Renal cortical epithelial cell (primary cell): ENCODE results near the gene RILPL1. TPM values are rescaled to one million over a fixed set of nuclear protein-coding genes. Genes with fewer than 3 reads are reported as not detected.

Experiments
- DNase-seq: peaks from one replicate; pipeline ENCODE4 v3.0.0-alpha.2; 2011; ENCODE audit warnings: low read depth
- total RNA-seq: library from RNA; depleted of rRNA; stranded (reverse); fragments of >200 nt; gene quantifications from 2 replicates; pipeline ENCODE4 v1.2.3, GENCODE V29; 2014

RILPL1 gene
- total RNA-seq, 1 donor from 2014 or later = 11.2 TPM

DNA sequence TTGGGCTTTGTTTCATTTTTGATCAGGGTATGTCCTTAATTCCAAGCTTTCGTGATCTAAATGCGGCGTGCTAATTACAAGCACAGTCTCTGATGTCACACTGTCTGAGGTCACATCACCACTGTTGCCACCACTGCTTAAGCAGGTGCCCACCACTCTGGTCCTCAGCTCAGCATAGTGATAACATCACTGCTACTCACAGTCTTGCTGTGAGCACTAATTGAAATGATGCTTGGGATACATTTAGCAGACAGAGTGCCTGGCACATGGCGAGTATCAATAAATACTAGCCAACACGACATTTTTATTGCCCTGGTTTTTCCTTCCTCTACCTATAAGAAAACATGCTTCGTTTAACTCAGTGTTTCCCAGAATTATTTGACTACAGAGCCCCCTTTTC, 104.9 kb downstream of the RILPL1 start:
- DNase-seq = no peak

GRCh38 chr12:123427036-123427769, 106.3 kb downstream of the RILPL1 start:
- DNase-seq = no peak

- DNase-seq = no peak
Measured at GRCh38 chr12:123421314-123421713, 112.2 kb downstream of the RILPL1 start.

Other genes starting within 250 kb of the RILPL1 start
- gene SBNO1, start 168.9 kb downstream of the RILPL1 start, total RNA-seq = 21.7 and 49.5 TPM in 2 replicates
- gene KMT5A, start 149.6 kb downstream of the RILPL1 start, total RNA-seq = 37.2 and 38.6 TPM in 2 replicates
- gene RILPL2, start 97.0 kb downstream of the RILPL1 start, total RNA-seq = 1.9 and 4.4 TPM in 2 replicates
- 8.0 and 15.4 TPM in 2 replicates for gene SNRNP35, start 75.6 kb downstream of the RILPL1 start, total RNA-seq
- 433 and 623 TPM in 2 replicates for gene TMED2, start 50.8 kb upstream of the RILPL1 start, total RNA-seq
- gene DDX55, start 68.4 kb upstream of the RILPL1 start, total RNA-seq = 14.1 and 18.1 TPM in 2 replicates
- gene EIF2B1, start 100.0 kb upstream of the RILPL1 start, total RNA-seq = 74.8 and 80.6 TPM in 2 replicates
- 32.4 and 96.4 TPM in 2 replicates for gene GTF2H3, start 100.1 kb upstream of the RILPL1 start, total RNA-seq
- gene TCTN2, start 137.4 kb upstream of the RILPL1 start, total RNA-seq = 9.0 and 22.7 TPM in 2 replicates
- gene ATP6V0A2, start 178.6 kb upstream of the RILPL1 start, total RNA-seq = 19.0 and 22.1 TPM in 2 replicates
- gene DNAH10, start 228.6 kb upstream of the RILPL1 start, total RNA-seq = 0.10 and 0.35 TPM in 2 replicates